ENCODE data around the gene DIAPH1. TPM values are rescaled to one million over a fixed set of nuclear protein-coding genes. Genes with fewer than 3 reads are reported as not detected.

The DIAPH1 gene
- total RNA-seq, 1 experiment from 2014 or later, result 157 TPM

DNA sequence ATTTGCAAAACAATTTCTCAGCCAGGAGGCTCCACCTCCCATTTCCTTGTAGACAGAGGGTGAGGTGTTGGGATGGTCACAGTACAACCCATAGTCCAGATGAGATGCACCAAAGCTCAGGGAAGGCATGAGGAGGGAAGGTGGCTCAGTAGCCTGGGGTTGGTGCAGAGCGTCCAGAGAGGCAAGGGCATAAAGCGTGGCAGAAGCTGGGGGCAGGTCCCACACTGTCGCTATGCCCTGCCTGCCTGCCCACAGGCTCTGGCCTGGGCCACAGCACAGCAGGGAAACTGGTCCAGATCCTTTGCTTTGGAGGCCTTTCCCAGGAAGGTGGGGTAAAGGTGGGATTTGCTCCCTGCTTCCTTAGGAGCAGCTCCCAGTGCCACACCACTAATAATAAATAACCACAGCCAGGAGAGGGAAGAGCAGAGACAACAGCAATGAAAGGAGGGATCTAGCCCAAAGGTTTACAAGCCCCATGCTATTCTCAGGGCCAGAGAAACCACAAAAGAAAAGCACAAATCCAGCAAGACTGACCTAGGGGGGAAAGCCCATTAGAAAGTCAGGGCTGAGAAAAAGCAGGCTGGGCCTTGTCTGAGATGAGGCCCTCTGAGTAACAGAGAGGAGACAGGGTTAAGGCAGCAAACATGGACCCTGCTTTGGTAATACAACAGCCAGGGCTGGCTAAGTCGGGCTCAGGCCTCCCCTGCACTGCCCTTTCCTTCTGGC, 102.7 kb downstream of the DIAPH1 start:
- ChIA-PET CTCF (no interaction called here), POLR2A (ENCODE audit: unreplicated experiment) (no interaction called here)
- H3K36me3 ChIP-seq (ENCODE audit: low read depth), result peaks cover 26% of the 10 kb centered on the region; the same call in 1 of the 2 replicates
- intact Hi-C loops (cut with micrococcal nuclease; ENCODE audit: unreplicated experiment), result no loop called here
- no peak for DNase-seq
- H3K4me2 ChIP-seq, result no peak overlapping the region
- no peaks in the 10 kb centered on the region for H3K79me2 ChIP-seq (ENCODE audit: low read depth)
- peaks cover 25% of the 10 kb centered on the region for H3K4me1 ChIP-seq (replicated peaks; ENCODE audit: insufficient read depth)
- no peaks in the 10 kb centered on the region; the same call in 1 of the 2 replicates for H3K9me3 ChIP-seq (ENCODE audit: insufficient read depth, low read depth)
- BruUV-seq (replicated peaks), result no TSS peak
- peaks cover 33% of the 10 kb centered on the region for H3F3A ChIP-seq (ENCODE audit: insufficient read depth, low read depth)
- no peak for TF ChIP-seq EZH2 (IDR thresholded peaks at IDR 0.05; ENCODE audit: low read depth)
- TF ChIP-seq, protein P1, sequence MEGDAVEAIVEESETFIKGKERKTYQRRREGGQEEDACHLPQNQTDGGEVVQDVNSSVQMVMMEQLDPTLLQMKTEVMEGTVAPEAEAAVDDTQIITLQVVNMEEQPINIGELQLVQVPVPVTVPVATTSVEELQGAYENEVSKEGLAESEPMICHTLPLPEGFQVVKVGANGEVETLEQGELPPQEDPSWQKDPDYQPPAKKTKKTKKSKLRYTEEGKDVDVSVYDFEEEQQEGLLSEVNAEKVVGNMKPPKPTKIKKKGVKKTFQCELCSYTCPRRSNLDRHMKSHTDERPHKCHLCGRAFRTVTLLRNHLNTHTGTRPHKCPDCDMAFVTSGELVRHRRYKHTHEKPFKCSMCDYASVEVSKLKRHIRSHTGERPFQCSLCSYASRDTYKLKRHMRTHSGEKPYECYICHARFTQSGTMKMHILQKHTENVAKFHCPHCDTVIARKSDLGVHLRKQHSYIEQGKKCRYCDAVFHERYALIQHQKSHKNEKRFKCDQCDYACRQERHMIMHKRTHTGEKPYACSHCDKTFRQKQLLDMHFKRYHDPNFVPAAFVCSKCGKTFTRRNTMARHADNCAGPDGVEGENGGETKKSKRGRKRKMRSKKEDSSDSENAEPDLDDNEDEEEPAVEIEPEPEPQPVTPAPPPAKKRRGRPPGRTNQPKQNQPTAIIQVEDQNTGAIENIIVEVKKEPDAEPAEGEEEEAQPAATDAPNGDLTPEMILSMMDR (conservative IDR thresholded peaks at IDR 0.05), result no peak
- H3K9me2 ChIP-seq (ENCODE audit: insufficient read depth), result no peaks in the 10 kb centered on the region
- no peaks in the 10 kb centered on the region for H4K20me1 ChIP-seq (ENCODE audit: insufficient read depth)
- no peak overlapping the region for H3K4me3 ChIP-seq
- H3K27me3 ChIP-seq (ENCODE audit: insufficient read depth, low read depth), result no peaks in the 10 kb centered on the region
- no peak overlapping the region for H3K27ac ChIP-seq
- H2AFZ ChIP-seq, result no peak overlapping the region

DNA sequence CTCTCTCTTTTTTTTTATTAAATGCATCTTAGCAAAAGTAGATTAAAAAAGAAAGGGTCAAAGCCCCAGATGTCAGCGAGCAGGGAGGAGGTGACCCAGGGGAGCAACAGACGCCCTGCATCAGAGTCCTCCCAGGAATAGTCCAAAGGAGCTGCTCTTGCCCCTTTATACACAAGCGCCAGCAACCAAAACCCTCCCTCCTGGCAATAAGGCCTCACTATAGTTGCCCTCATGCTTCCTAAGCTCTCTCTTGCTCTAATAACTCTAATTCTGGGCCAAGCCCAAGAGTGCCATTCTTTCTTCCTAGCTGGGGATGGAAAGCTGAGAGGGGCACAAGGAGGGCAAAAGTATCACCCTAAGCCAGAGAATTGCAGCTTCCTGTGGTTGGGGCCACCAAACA, 103.7 kb downstream of the DIAPH1 start:
- Histone ChIP-seq H3F3A (ENCODE audit: insufficient read depth, low read depth) (peaks cover 28% of the 10 kb centered on the region; the same call in 1 of the 2 replicates), H3K4me2 (no peak overlapping the region), H3K4me1 (replicated peaks; ENCODE audit: insufficient read depth) (peaks cover 15% of the 10 kb centered on the region), H2AFZ (no peak overlapping the region), H3K4me3 (no peak overlapping the region), H3K79me2 (ENCODE audit: low read depth) (no peaks in the 10 kb centered on the region), H3K27ac (0 out of 2 replicates have a peak overlapping the region, but pooled peaks have one; percentile 23), H3K9me3 (ENCODE audit: insufficient read depth, low read depth) (no peaks in the 10 kb centered on the region; the same call in 1 of the 2 replicates), H4K20me1 (ENCODE audit: insufficient read depth) (no peaks in the 10 kb centered on the region), H3K9me2 (ENCODE audit: insufficient read depth) (no peaks in the 10 kb centered on the region), H3K36me3 (ENCODE audit: low read depth) (peaks cover 26% of the 10 kb centered on the region; the same call in 1 of the 2 replicates), H3K27me3 (ENCODE audit: insufficient read depth, low read depth) (no peaks in the 10 kb centered on the region)
- no TSS peak for BruUV-seq (replicated peaks)
- ChIA-PET CTCF (no interaction called here), POLR2A (ENCODE audit: unreplicated experiment) (no interaction called here)
- DNase-seq, result no peak
- TF ChIP-seq, protein P1 (conservative IDR thresholded peaks at IDR 0.05), result no peak
- TF ChIP-seq EZH2 (IDR thresholded peaks at IDR 0.05; ENCODE audit: low read depth), result no peak
- intact Hi-C loops (cut with micrococcal nuclease; ENCODE audit: unreplicated experiment), result no loop called here

- H3K27ac ChIP-seq, result peak overlapping the region; percentile 46; the same call in 1 of the 2 replicates
- no TSS peak for BruUV-seq (replicated peaks)
Observed at GRCh38 chr5:141514330-141515133, 104.3 kb downstream of the DIAPH1 start.

More at GRCh38 chr5:141514330-141515133, 104.3 kb downstream of the DIAPH1 start:
- H3K9me2 ChIP-seq (ENCODE audit: insufficient read depth), result no peaks in the 10 kb centered on the region
- TF ChIP-seq, protein P1 (conservative IDR thresholded peaks at IDR 0.05), result no peak
- TF ChIP-seq EZH2 (IDR thresholded peaks at IDR 0.05; ENCODE audit: low read depth), result no peak
- peaks cover 28% of the 10 kb centered on the region; the same call in 1 of the 2 replicates for H3F3A ChIP-seq (ENCODE audit: insufficient read depth, low read depth)
- POLR2A ChIA-PET (ENCODE audit: unreplicated experiment), result no interaction called here
- no peak overlapping the region for H3K4me2 ChIP-seq
- H4K20me1 ChIP-seq (ENCODE audit: insufficient read depth), result no peaks in the 10 kb centered on the region
- peaks cover 13% of the 10 kb centered on the region for H3K4me1 ChIP-seq (replicated peaks; ENCODE audit: insufficient read depth)
- H3K79me2 ChIP-seq (ENCODE audit: low read depth), result no peaks in the 10 kb centered on the region
- no peak overlapping the region for H3K4me3 ChIP-seq
- no peak overlapping the region for H2AFZ ChIP-seq
- peaks cover 21% of the 10 kb centered on the region; the same call in 1 of the 2 replicates for H3K36me3 ChIP-seq (ENCODE audit: low read depth)
- intact Hi-C loops (cut with micrococcal nuclease; ENCODE audit: unreplicated experiment), result no loop called here
- no peaks in the 10 kb centered on the region for H3K27me3 ChIP-seq (ENCODE audit: insufficient read depth, low read depth)
- CTCF ChIA-PET, result interaction anchor here (0.8 to 1.2 kb wide), 2 partner anchors 36 to 101 kb away, joined by 3 read pairs; no protein-coding TSS in a partner anchor
- peak in 1 of 2 experiments; percentile 43 for DNase-seq
- H3K9me3 ChIP-seq (ENCODE audit: insufficient read depth, low read depth), result no peaks in the 10 kb centered on the region; the same call in 1 of the 2 replicates

Data from PC-9 (cell line).